Glutamatergic neuron (in vitro differentiated cells): ENCODE measurements around the gene PPM1D. TPM values are rescaled to one million over a fixed set of nuclear protein-coding genes. Genes with fewer than 3 reads are reported as not detected.
"Not testable (repeated sequence)": the region's sequence is repeated elsewhere in the genome, so short reads cannot be mapped to it uniquely, and the experiment has no call there.

Experiments
- DNase-seq: peaks from one replicate; pipeline ENCODE4 v3.0.0; 2022
- H3K27ac Mint-ChIP-seq: one replicate; pipeline ENCODE4 v1.8.0; 2020; ENCODE audit warnings: mild to moderate bottlenecking, mixed read lengths, inconsistent platforms; ENCODE audit not compliant: unreplicated experiment
- H3K27me3 Mint-ChIP-seq: one replicate; pipeline ENCODE4 v1.8.0; 2020; ENCODE audit warnings: mild to moderate bottlenecking, moderate library complexity, mixed read lengths, inconsistent platforms; ENCODE audit not compliant: unreplicated experiment
- H3K36me3 Mint-ChIP-seq: one replicate; pipeline ENCODE4 v1.8.0; 2020; ENCODE audit warnings: mild to moderate bottlenecking, mixed read lengths, inconsistent platforms; ENCODE audit not compliant: unreplicated experiment
- H3K4me1 Mint-ChIP-seq: one replicate; pipeline ENCODE4 v1.8.0; 2020; ENCODE audit warnings: mild to moderate bottlenecking, low read depth, mixed read lengths, inconsistent platforms; ENCODE audit not compliant: unreplicated experiment
- H3K4me3 Mint-ChIP-seq: one replicate; pipeline ENCODE4 v1.8.0; 2020; ENCODE audit warnings: mild to moderate bottlenecking, mixed read lengths, inconsistent platforms; ENCODE audit not compliant: unreplicated experiment
- H3K9me3 Mint-ChIP-seq: one replicate; pipeline ENCODE4 v1.8.0; 2020; ENCODE audit warnings: mild to moderate bottlenecking, moderate library complexity, mixed read lengths, inconsistent platforms; ENCODE audit not compliant: unreplicated experiment
- total RNA-seq: library from RNA; stranded (reverse); fragmentation: NEBNext Ultra II Directional; extraction: Animal tissue kit (Norgen Biotek cat#: 25700); gene quantifications from one replicate; pipeline ENCODE4 v1.2.1, GENCODE V29; 2021; ENCODE audit not compliant: unreplicated experiment
- TF ChIP-seq, protein P1 (sequence below): fragments of 200-600 bp; sonication (generic); IDR thresholded peaks from one replicate; pipeline ENCODE4 v1.5.0; 2021; ENCODE audit not compliant: partially characterized antibody, unreplicated experiment

PPM1D gene
- total RNA-seq, 1 donor from 2014 or later: 19.3 TPM

DNA sequence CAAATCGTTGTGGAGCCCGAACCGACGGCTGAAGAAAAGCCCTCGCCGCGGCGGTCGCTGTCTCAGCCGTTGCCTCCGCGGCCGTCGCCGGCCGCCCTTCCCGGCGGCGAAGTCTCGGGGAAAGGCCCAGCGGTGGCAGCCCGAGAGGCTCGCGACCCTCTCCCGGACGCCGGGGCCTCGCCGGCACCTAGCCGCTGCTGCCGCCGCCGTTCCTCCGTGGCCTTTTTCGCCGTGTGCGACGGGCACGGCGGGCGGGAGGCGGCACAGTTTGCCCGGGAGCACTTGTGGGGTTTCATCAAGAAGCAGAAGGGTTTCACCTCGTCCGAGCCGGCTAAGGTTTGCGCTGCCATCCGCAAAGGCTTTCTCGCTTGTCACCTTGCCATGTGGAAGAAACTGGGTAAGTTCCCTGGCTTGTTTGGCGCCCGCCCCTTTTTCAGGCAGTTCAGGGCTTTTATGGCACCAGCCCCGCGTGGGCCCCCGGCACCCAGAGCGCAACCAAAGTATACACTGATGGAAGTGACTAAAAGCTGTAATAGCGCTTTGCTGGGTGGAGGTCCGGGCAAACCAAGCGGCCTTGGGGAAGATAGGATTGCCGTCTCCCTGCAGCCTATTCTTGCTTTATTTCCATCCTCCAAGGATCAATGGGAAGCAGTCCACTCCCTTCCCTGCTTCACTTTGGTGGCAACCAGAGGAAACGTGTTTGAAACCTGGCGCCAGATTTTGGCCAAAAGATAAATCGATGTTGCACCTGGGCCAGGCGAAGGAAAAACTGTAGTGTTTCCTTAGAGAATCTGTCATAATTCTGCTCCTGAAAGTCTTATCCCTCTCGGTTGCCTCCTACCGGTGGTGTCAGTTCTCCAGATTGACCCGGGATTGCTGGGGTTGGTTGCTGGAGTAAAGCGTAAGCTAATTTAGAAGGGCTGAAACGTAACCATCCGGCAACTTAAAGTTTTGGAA, 775 bp downstream of the PPM1D start:
- Mint-ChIP-seq H3K9me3 (peaks cover 6% of the 10 kb centered on the region), H3K4me3 (peak overlapping the region; percentile 99), H3K4me1 (peaks cover 20% of the 10 kb centered on the region), H3K27me3 (peaks cover 9% of the 10 kb centered on the region), H3K27ac (peak overlapping the region; percentile 92), H3K36me3 (no peaks in the 10 kb centered on the region)
- TF ChIP-seq, protein P1, sequence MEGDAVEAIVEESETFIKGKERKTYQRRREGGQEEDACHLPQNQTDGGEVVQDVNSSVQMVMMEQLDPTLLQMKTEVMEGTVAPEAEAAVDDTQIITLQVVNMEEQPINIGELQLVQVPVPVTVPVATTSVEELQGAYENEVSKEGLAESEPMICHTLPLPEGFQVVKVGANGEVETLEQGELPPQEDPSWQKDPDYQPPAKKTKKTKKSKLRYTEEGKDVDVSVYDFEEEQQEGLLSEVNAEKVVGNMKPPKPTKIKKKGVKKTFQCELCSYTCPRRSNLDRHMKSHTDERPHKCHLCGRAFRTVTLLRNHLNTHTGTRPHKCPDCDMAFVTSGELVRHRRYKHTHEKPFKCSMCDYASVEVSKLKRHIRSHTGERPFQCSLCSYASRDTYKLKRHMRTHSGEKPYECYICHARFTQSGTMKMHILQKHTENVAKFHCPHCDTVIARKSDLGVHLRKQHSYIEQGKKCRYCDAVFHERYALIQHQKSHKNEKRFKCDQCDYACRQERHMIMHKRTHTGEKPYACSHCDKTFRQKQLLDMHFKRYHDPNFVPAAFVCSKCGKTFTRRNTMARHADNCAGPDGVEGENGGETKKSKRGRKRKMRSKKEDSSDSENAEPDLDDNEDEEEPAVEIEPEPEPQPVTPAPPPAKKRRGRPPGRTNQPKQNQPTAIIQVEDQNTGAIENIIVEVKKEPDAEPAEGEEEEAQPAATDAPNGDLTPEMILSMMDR: peak; percentile 63
- DNase-seq: peak; percentile 80

DNA sequence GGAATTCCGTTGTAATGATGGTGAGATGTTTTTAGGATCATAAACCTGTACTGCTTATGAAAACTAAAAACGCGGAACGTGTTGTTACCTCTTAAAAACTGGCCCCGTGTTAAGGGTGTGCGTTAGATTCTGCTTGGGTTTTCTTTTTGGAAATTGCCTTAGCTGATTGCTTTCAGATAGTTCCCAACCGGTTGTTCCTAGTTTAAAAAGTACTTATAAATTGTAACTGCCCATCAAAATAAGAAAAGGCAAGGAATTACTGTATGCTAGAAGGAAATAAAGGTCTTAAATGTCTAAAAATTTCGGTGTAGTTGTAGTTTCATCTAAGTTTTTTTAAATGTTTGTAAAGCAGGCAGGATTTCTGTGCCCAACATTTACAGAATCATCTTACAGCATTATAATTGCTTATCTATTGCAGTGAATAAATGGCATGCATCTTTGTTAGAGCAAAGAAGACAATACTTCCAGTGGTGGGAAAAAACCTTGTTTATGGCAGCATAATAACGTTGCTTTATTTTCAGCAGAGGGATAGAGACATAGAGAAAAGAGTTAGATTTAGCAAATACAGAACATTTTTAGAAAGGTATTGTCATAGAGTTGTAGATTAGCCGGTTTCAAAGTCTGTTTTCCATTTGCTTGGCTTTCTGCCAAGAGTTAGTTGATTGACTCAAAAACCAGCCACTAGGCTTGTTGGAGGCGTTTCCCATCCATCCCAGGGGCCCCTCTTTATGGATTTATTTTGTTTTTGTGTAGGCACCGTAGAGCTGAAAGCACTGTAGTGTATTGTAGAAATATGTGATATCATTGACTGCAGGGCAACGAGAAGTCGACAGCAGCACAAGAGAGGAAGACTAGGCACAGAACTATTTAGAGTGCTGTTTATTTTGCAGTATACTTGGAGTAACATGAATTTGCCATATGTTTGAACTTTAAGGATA, 1.7 kb downstream of the PPM1D start:
- Mint-ChIP-seq H3K36me3 (no peaks in the 10 kb centered on the region), H3K27me3 (peaks cover 9% of the 10 kb centered on the region), H3K27ac (peak overlapping the region; percentile 92), H3K4me1 (peaks cover 20% of the 10 kb centered on the region), H3K4me3 (peak overlapping the region; percentile 99), H3K9me3 (peaks cover 7% of the 10 kb centered on the region)
- peak; percentile 58 for DNase-seq
- TF ChIP-seq, protein P1: peak; percentile 19

DNA sequence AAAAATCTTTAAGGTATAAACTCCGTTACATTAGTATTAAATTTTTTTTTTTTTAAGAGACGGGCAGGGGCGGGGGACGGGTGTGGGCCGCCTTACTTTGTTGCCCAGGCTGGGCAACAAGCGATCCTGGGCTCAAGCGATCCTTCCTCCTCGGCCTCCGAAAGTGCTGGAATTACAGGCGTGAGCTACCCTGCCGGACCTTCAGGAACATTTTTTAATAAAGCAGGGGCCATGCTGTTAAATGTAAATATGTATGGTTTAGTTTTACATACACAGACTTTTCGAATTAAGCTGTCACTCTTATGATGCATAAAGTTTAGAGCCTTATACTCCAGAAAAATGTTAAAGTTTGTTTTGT, 2.4 kb downstream of the PPM1D start:
- no peak for DNase-seq
- Mint-ChIP-seq H3K4me1 (peaks cover 18% of the 10 kb centered on the region), H3K36me3 (no peaks in the 10 kb centered on the region)

DNA sequence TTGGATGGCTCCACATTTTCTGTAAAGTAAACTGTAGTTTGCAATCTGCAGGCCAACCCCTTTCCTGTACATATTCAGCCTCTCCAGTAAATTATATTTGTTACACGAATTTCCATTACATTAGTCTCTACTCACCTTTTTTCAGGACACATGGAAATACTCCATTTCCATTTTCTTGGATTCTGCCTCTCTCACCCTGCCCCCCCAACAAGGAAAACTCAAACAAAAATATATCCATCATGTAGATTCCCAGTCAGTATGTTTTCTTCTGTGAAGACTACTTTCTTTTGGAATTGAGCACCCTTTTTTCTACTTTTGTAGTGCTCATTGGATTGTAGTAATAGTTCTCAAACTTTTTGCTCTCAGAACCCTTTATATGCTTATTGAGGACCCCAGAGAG, 2.9 kb downstream of the PPM1D start:
- peaks cover 7% of the 10 kb centered on the region for H3K9me3 Mint-ChIP-seq
- DNase-seq: no peak
- H3K4me1 Mint-ChIP-seq: peaks cover 18% of the 10 kb centered on the region
- peaks cover 9% of the 10 kb centered on the region for H3K27me3 Mint-ChIP-seq
- H3K36me3 Mint-ChIP-seq: no peaks in the 10 kb centered on the region
- H3K4me3 Mint-ChIP-seq: peak overlapping the region; percentile 99
- TF ChIP-seq, protein P1: no peak
- H3K27ac Mint-ChIP-seq: peak overlapping the region; percentile 36

More for the DNA sequence above, 2.4 kb downstream of the PPM1D start:
- H3K27ac Mint-ChIP-seq: no peak overlapping the region
- peaks cover 7% of the 10 kb centered on the region for H3K9me3 Mint-ChIP-seq
- H3K4me3 Mint-ChIP-seq: peak overlapping the region; percentile 99
- TF ChIP-seq, protein P1: no peak
- H3K27me3 Mint-ChIP-seq: peaks cover 9% of the 10 kb centered on the region

DNA sequence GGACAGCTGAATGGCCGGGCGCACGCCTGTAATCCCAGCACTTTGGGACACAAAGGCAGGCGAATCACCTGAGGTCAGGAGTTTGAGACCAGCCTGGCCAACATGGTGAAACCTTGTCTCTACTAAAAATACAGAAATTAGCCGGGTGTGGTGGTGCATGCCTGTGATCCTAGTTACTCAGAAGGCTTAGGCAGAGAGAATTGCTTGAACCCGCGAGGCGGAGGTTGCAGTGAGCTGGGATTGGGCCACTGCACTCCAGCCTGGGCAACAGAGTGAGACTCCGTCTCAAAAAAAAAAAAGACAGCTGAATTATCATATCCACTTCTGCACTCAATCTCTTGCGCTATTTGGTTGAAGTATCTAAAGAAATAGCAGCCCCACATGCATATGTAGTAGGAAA, 3.5 kb downstream of the PPM1D start:
- not testable (repeated sequence) for H3K36me3 Mint-ChIP-seq, H3K9me3 Mint-ChIP-seq, H3K27me3 Mint-ChIP-seq, DNase-seq, H3K27ac Mint-ChIP-seq
- Mint-ChIP-seq H3K4me3 (peak overlapping the region; percentile 59), H3K4me1 (peaks cover 12% of the 10 kb centered on the region)
